Measurements from ENCODE around the gene KCNN3.

Gene KCNN3

GRCh38 chr1:154661110-154661509 is 209.0 kb downstream of the KCNN3 start:
- DNase-seq (ENCODE audit: low spot score): no peak

- DNase-seq (ENCODE audit: low spot score): no peak
Measured at GRCh38 chr1:154659823-154660592, 210.1 kb downstream of the KCNN3 start.

GRCh38 chr1:154657556-154657955 is 212.5 kb downstream of the KCNN3 start:
- DNase-seq (ENCODE audit: low spot score): no peak

GRCh38 chr1:154652893-154653292 is 217.2 kb downstream of the KCNN3 start:
- no peak for DNase-seq (ENCODE audit: low spot score)

Data from LoVo (cell line).